Immature natural killer cell (primary cell): Measurements from ENCODE around the gene TNFAIP8L2. TPM values are rescaled to one million over a fixed set of nuclear protein-coding genes. Genes with fewer than 3 reads are reported as not detected.

Source experiments
- DNase-seq, 3 donors: peaks; one replicate each; pipeline ENCODE4 v3.0.0; 2022; ENCODE audit warnings: mixed read lengths in 1 of 3
- H3K27ac Mint-ChIP-seq, 6 donors: one replicate each; pipeline ENCODE4 v1.8.0; 2020; ENCODE audit warnings: mixed read lengths in 6 of 6, mild to moderate bottlenecking in 5 of 6, inconsistent platforms in 4 of 6, moderate library complexity in 3 of 6
- H3K27me3 Mint-ChIP-seq, 3 donors: one replicate each; pipeline ENCODE4 v1.8.0; 2020 to 2021; ENCODE audit warnings: low read depth in 3 of 3, mild to moderate bottlenecking in 3 of 3, mixed read lengths in 3 of 3, moderate library complexity in 3 of 3, inconsistent platforms in 1 of 3
- H3K36me3 Mint-ChIP-seq, 3 donors: one replicate each; pipeline ENCODE4 v1.8.0; 2020; ENCODE audit warnings: mixed read lengths in 3 of 3, inconsistent platforms in 2 of 3, mild to moderate bottlenecking in 2 of 3
- H3K4me1 Mint-ChIP-seq, 2 donors: one replicate each; pipeline ENCODE4 v1.8.0; 2020; ENCODE audit warnings: inconsistent platforms in 2 of 2, mild to moderate bottlenecking in 2 of 2, mixed read lengths in 2 of 2, moderate library complexity in 1 of 2
- H3K4me3 Mint-ChIP-seq, 5 donors: one replicate each; pipeline ENCODE4 v1.8.0; 2020; ENCODE audit warnings: mild to moderate bottlenecking in 5 of 5, mixed read lengths in 5 of 5, inconsistent platforms in 3 of 5, moderate library complexity in 3 of 5
- H3K9me3 Mint-ChIP-seq, 6 donors: one replicate each; pipeline ENCODE4 v1.8.0; 2020; ENCODE audit warnings: mild to moderate bottlenecking in 6 of 6, mixed read lengths in 6 of 6, inconsistent platforms in 4 of 6, moderate library complexity in 3 of 6
- polyA plus RNA-seq, 3 donors: library from polyadenylated mRNA; unstranded; fragments of 300-500 nt; fragmentation: Illumina TruSeq; gene quantifications; one replicate each; pipeline ENCODE4 v1.2.3, GENCODE V29; 2021

TNFAIP8L2 gene
- polyA plus RNA-seq, 3 donors from 2014 or later = 25.9 to 69.2 (median 32.0) TPM

DNA sequence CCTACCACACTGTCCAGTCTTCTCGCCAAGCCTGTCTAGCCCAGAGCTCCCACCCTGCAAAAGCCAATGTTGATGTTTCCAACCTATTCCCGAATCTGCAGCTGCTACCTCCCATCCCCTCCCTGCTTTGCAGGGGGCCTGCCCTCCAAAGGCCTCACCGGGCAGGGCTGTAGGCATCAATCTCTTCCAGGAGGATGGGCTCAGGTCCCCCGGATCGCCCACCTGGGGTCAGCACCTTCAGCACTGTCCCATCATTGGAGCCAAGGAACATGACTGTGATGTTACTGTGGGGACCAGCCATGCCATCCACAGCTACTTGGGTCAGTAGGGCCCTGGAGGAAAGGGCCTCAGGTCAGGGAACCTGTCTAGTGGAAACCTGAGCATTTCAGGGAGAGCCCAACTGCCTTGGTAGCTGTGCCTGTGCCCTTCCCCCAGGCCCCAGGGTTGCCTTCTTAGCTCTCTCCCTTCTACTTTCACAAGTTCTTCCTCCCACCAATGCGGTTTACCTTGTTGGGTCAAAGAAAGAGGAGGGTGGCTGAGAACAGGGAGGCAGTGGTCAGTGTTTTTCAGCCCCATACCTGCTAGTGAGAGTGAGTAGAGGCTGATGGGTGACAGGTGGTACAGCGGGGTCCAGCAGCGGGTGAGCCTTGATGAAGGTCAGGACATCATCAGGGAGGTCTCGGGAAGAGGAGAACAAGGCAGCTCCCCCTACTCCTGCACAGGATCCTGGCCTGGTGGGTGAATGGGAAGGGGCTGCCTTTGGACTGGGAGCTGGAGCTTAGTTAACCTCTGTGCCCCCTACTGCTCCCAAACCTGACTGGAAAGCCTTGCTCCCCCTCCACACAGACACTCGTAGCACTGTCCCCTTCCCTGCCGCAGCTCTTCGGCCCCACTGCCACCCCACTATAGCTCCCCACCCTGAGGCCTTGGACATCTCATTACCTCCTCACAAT, 20.7 kb upstream of the TNFAIP8L2 start:
- peaks cover 10% of the 10 kb centered on the region in 2 donors for H3K4me1 Mint-ChIP-seq
- no peak for DNase-seq
- H3K27ac Mint-ChIP-seq = no peak overlapping the region
- peaks cover 3% of the 10 kb centered on the region in 3 donors for H3K27me3 Mint-ChIP-seq
- H3K4me3 Mint-ChIP-seq = no peak overlapping the region
- no peaks in the 10 kb centered on the region for H3K36me3 Mint-ChIP-seq
- no peaks in the 10 kb centered on the region for H3K9me3 Mint-ChIP-seq

DNA sequence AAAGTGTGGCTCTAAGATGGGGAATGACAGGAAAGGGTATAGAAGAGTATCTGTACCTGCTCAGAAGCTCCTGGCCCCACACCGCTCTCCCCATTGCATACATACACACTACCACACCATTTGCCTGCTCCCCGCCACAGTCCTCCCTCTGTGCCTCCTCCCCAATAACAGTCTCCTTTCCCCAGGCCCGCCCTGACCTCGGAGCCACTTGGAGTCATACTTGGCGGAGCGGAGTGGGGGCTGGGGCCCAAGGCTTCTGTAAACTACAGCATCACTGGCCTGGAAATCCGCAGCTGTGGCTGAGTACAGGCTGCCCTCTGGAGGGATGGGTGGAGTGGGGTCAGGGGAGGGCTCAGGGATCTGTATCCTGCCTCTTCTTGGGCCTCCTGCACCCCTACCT, 18.7 kb upstream of the TNFAIP8L2 start:
- H3K27me3 Mint-ChIP-seq = peaks cover 1 to 3% (median 2%) of the 10 kb centered on the region in 3 donors
- H3K27ac Mint-ChIP-seq = no peak overlapping the region
- H3K4me3 Mint-ChIP-seq = no peak overlapping the region

DNA sequence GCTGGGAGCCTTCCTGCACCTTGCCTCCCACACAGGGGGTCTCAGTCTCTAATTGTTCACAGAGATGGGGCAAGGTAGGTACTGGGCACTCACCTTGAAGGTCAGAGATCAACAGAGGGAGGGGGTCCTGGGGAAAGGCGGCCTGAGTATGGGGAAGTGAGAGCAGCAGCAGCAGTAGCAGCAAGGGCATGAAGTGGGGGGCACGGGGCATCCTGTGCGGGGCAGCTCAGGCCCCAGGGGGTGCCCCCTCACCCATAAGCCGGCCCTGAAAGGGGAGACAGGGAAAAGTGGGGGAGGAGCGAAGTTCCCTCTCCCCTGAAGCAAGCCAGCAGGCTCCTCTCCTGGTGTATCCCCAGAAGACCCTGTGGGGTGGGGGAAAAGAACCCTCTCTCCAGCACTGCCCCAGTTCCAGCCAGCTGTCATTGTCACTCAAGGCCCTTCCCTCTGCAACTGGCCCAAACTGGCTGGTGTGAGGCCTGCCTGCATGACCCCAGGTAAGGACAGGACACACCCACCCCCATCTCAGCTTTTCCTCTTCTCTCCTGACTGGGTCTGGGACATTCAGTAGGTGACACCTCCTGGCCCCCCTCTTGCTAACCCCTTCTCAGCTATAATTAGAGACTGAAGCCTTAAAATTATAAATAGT, 13.9 kb upstream of the TNFAIP8L2 start:
- Mint-ChIP-seq H3K4me3 (no peak overlapping the region), H3K36me3 (peaks cover 0 to 3% (median 0%) of the 10 kb centered on the region in 3 donors), H3K27me3 (peaks cover 0 to 5% (median 1%) of the 10 kb centered on the region in 3 donors), H3K9me3 (no peaks in the 10 kb centered on the region), H3K27ac (no peak overlapping the region), H3K4me1 (peaks cover 13 to 17% of the 10 kb centered on the region in 2 donors)
- DNase-seq = no peak

More for the DNA sequence above, 18.7 kb upstream of the TNFAIP8L2 start:
- Mint-ChIP-seq H3K36me3 (no peaks in the 10 kb centered on the region), H3K9me3 (no peaks in the 10 kb centered on the region), H3K4me1 (no peaks in the 10 kb centered on the region)
- no peak for DNase-seq

DNA sequence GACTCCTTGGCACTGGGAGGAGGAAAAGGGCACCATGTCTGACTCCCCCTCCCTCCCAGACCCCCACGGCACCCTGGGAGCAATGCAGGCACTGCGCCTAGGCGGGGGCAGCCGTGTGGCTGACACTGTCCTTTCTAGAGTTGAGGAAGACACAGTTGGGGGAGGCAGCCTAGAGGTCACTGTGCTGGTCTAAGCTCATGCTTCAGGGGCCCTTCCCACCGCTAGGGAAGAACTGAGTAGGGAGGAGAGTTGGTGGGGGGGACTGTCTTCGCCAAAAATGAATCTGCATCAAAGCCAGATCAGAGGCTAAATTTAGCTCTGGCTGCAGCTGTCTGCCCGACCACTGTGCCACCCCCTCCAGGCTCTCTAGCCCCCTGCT, 13.4 kb upstream of the TNFAIP8L2 start:
- peaks cover 13 to 18% of the 10 kb centered on the region in 2 donors for H3K4me1 Mint-ChIP-seq
- peaks cover 0 to 3% (median 0%) of the 10 kb centered on the region in 3 donors for H3K36me3 Mint-ChIP-seq
- no peak overlapping the region for H3K4me3 Mint-ChIP-seq
- DNase-seq = no peak
- H3K27me3 Mint-ChIP-seq = peaks cover 0 to 5% (median 1%) of the 10 kb centered on the region in 3 donors
- H3K27ac Mint-ChIP-seq = no peak overlapping the region
- no peaks in the 10 kb centered on the region for H3K9me3 Mint-ChIP-seq

DNA sequence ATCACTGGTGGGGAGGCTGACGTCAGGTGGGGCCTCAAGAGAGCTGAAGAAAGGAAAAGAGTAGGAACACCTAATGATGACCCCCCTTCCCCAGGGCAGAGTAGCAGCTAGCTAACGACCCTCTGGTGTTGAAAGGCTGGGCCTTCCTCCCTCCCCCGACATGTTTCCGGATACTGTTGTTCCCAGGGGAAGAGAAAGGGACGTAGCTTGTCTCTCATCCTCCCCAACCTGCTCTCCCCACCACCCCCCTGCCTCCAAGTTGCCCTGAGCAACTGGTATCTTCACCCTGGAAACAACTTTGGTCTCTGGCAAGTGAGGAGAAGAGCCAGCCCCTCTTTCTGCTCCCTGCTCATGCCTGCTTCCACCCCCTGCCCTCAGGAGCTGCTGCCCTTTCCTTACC, 12.5 kb upstream of the TNFAIP8L2 start:
- peaks cover 0 to 3% (median 0%) of the 10 kb centered on the region in 3 donors for H3K36me3 Mint-ChIP-seq
- H3K4me3 Mint-ChIP-seq = no peak overlapping the region
- no peaks in the 10 kb centered on the region for H3K9me3 Mint-ChIP-seq
- peaks cover 13 to 18% of the 10 kb centered on the region in 2 donors for H3K4me1 Mint-ChIP-seq
- no peak for DNase-seq
- H3K27ac Mint-ChIP-seq = no peak overlapping the region
- peaks cover 0 to 5% (median 1%) of the 10 kb centered on the region in 3 donors for H3K27me3 Mint-ChIP-seq

DNA sequence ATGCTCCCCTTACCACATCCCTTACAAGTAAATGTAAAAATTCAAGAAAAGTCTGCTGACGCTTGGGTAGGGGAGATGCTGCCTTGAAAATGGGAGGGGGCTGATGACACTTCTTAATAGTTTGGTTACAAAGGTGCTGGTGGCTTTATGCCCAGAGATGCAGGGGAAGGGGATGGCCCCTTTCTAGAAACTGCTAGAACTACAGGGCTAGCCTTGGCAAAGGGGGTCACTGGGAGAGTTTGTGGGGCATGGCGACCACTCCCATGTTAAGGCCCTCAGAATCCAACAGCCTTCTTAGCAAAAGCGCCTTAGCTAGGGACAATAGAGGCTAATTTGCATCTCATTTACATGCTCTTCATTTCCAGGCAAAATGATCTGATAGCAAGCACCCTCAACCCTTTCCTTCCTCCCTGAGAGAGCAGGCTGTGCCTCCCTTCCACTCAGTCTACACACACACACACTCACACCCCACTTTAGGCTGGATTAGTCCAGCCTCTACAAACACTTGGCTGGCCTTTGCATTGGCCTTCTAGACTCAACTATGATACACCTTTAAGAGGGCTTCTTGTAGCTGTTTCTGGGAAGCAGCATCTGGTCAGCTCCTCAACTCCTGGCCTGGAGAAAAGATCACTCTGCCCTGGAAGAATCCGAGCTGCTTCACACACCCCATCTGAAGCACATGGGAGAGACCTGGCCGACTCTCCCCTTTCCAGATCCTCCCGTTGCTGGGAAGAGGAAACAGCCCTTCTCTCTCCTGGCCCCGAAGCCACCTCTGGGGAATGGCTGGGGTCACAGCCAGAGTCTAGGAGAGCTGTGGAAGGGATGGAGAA, 11.8 kb upstream of the TNFAIP8L2 start:
- Mint-ChIP-seq H3K4me1 (peaks cover 13 to 18% of the 10 kb centered on the region in 2 donors), H3K36me3 (peaks cover 0 to 3% (median 0%) of the 10 kb centered on the region in 3 donors), H3K4me3 (peak overlapping the region; percentile 2 to 51 (median 32)), H3K27ac (no peak overlapping the region), H3K27me3 (peaks cover 0 to 5% (median 1%) of the 10 kb centered on the region in 3 donors), H3K9me3 (no peaks in the 10 kb centered on the region)
- DNase-seq = no peak

DNA sequence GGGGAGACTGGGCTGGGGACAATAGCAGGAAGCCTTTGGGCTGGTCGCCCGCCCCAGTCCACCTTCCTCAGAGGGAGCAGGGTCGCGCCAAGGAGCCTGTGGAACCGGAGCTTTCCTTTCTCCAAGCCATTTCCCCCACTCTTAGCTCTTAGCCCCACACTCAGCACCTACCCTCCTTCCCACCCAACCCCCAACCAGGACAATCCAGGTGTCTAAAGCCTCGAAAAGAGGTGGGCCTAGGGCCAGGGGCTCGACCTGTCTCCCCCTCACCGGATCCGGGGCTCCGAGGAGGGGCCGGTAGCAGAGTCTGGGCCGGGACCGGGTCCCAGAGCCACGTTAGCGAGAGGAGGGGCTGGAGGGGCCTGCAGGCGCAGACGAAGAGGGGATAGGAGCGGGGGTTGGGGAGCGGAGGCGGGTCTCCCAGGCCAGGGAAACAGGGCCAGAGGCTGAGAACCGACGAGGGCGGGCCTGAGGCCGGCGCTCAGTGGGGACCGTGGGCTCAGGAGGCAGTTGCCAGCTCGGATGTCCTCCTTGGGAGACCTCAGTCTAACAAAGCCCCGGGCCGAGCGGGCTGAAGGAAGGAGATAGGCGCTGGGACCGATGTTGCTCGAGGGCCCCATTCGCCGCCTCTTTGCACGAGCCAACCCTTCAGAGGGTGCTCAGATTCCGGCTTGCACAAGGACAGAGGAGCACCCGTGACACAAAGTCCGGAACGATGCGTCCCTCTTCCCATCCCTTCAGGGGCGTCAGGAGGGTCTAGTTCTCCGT, 11.0 kb upstream of the TNFAIP8L2 start:
- peaks cover 13 to 18% of the 10 kb centered on the region in 2 donors for H3K4me1 Mint-ChIP-seq
- peak overlapping the region in 1 of 6 donors; percentile 45 for H3K27ac Mint-ChIP-seq

DNA sequence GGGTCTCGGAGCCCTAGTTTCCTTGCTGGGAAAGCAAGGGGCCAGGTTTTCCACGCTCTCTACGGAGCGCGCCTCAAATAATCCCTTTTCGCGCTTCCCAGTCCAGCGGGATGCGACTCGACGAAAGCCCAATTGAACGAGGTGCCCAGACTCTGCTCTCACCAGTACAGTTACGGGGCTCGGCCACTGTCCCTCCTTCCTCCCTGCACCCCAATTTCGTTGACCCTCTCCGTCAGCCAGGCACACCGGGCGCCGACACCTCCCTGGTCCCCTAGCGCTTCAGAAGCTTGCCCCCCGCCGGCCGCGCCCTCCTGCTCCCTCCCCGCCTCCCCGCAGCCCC, 10.4 kb upstream of the TNFAIP8L2 start:
- no peaks in the 10 kb centered on the region for H3K9me3 Mint-ChIP-seq
- no peak for DNase-seq
- H3K36me3 Mint-ChIP-seq = peaks cover 0 to 3% (median 0%) of the 10 kb centered on the region in 3 donors
- peak overlapping the region in 2 of 6 donors; percentile 45 to 46 for H3K27ac Mint-ChIP-seq
- H3K27me3 Mint-ChIP-seq = peaks cover 0 to 5% (median 1%) of the 10 kb centered on the region in 3 donors
- peaks cover 13 to 18% of the 10 kb centered on the region in 2 donors for H3K4me1 Mint-ChIP-seq
- H3K4me3 Mint-ChIP-seq = peak overlapping the region; percentile 85 to 98 (median 96)

More for the DNA sequence above, 11.0 kb upstream of the TNFAIP8L2 start:
- Mint-ChIP-seq H3K27me3 (peaks cover 0 to 5% (median 1%) of the 10 kb centered on the region in 3 donors), H3K9me3 (no peaks in the 10 kb centered on the region), H3K36me3 (peaks cover 0 to 3% (median 0%) of the 10 kb centered on the region in 3 donors), H3K4me3 (peak overlapping the region; percentile 85 to 98 (median 96))
- DNase-seq = no peak

DNA sequence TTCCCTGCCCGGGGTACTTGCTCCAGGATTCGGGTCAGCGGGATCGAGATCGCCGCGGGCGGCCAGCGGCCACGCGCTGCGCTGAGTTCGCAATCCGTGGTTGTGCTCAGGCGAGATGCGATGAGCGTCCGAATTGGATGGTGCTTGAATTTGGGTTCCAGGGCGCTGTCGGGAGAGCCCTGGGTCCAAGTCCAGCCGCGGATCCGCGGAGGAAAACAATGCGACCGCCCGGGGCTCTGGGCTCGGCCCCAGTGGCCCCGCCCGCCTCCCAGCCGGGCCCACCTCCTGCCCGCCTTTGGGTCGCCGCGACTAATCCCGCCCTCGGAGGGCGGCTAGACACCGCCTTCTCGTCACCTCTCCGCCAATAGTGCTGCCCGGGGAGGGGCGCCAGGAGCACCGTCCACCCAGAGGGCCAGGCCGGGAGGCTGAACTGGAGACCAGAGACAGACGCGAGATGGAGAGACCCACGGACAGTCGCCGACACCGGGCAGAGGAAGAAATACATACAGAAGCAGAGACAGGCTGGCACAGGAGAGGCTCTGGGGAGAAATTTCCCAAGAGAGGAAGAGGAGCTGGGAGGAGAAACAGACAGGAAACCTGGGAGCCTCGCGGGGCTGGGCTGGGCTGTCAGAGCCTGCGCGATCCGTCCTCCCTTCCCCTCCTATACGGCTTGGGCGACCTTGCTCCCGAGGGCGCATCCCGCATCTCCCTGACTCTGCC, 9.9 kb upstream of the TNFAIP8L2 start, which contains the start of gene SEMA6C:
Gene SEMA6C (minus strand): TSS at position 220 of the 720 bp plus-strand sequence. CDS start 4,010 bp downstream, outside the sequence.
- peak; percentile 85 to 88 (median 86) for DNase-seq
- Mint-ChIP-seq H3K36me3 (peaks cover 0 to 3% (median 0%) of the 10 kb centered on the region in 3 donors), H3K4me3 (peak within 1 kb of the TSS; percentile 85 to 98 (median 96)), H3K4me1 (peaks cover 13 to 18% of the 10 kb centered on the region in 2 donors), H3K9me3 (no peaks in the 10 kb centered on the region), H3K27me3 (peaks cover 0 to 5% (median 1%) of the 10 kb centered on the region in 3 donors), H3K27ac (peak within 1 kb of the TSS; percentile 51 to 95 (median 78))

DNA sequence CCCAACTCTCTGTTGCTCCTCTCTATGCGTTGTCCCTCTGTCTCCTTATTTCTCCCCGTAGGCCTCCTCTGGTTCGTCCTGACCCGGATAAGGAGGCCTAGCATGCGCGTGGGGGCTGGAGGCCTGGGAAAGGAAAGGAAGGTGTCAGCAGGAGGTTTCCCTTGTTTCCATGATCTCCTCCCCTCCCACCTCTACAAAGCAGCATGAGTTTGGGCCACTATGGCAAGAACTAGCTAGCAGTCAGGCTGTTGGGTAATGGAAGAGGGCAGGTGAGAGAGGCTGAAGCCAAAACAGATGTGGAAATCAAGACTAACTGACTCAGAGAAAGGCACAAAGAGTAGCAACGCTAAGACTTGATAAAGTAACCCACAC, 9.3 kb upstream of the TNFAIP8L2 start:
- Mint-ChIP-seq H3K4me1 (peaks cover 13 to 18% of the 10 kb centered on the region in 2 donors), H3K27me3 (peaks cover 0 to 5% (median 3%) of the 10 kb centered on the region in 3 donors), H3K4me3 (peak overlapping the region; percentile 85 to 98 (median 96)), H3K9me3 (no peaks in the 10 kb centered on the region), H3K36me3 (peaks cover 0 to 3% (median 0%) of the 10 kb centered on the region in 3 donors), H3K27ac (peak overlapping the region; percentile 51 to 95 (median 77))
- no peak for DNase-seq

DNA sequence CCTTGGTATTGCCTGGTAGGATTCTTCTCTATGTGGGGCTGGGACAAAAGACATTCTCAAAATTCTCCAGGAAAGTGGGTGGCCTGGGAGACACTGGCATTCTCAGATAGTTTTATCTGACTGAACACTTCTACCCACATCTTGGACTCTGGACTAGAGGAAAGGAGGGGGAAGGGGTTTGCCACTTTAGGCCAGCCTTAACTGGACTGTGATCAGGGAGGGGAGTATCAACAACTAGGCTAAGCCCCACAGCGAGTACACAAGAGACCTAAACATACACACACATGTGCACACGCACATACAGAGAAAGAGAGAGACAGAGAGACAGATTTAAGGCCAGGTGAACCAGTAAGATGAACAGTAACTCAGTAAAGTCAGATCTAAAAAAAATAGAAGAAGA, 8.8 kb upstream of the TNFAIP8L2 start:
- Mint-ChIP-seq H3K36me3 (peaks cover 0 to 3% (median 0%) of the 10 kb centered on the region in 3 donors), H3K4me1 (peaks cover 13 to 18% of the 10 kb centered on the region in 2 donors), H3K9me3 (no peaks in the 10 kb centered on the region), H3K4me3 (peak overlapping the region; percentile 70 to 97 (median 89)), H3K27me3 (peaks cover 0 to 5% (median 3%) of the 10 kb centered on the region in 3 donors), H3K27ac (peak overlapping the region in 1 of 6 donors; percentile 95)
- no peak for DNase-seq

DNA sequence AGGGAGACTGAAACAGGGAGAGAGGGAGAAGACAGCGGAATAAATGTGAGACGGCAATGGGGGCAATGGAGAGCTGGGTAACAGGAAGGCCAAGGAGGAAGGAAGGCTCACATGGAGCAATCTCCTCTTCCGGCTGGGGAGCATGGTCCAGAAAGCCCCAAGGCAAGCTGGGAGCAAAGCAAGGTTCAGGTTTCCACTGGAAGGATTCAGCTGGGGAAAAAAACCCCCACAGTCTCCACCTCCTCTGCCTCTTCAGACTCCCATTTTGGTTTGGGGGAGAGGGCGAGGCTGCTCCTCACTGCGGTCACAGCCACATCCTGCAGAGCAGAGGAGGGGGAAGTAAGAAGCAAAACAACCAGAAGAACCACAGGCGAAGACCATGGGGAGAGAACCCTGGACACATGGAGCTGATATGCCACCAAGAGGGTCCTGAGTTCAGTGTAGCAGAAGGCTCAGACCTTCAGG, 650 bp downstream of the TNFAIP8L2 start:
- Mint-ChIP-seq H3K4me1 (peaks cover 50 to 61% of the 10 kb centered on the region in 2 donors), H3K9me3 (no peaks in the 10 kb centered on the region), H3K27me3 (peaks cover 0 to 4% (median 4%) of the 10 kb centered on the region in 3 donors), H3K27ac (peak overlapping the region; percentile 81 to 97 (median 90)), H3K4me3 (peak overlapping the region; percentile 95 to 99 (median 98)), H3K36me3 (peaks cover 8 to 18% (median 14%) of the 10 kb centered on the region in 3 donors)
- DNase-seq = peak; percentile 60 to 67 (median 64)
